Ishikawa (cell line): ENCODE data around the gene MTUS2.

ENCODE experiments used
- CEBPB ChIP-seq: IDR thresholded peaks from 2 replicates; pipeline ENCODE4 v1.6.1; 2012
- EGR1 ChIP-seq: IDR thresholded peaks from 2 replicates; pipeline ENCODE4 v1.6.1; 2012
- EP300 ChIP-seq: IDR thresholded peaks from 2 replicates; pipeline ENCODE4 v1.6.1; 2012; ENCODE audit warnings: borderline replicate concordance
- FOXM1 ChIP-seq: IDR thresholded peaks from 2 replicates; pipeline ENCODE4 v1.6.1; 2012; ENCODE audit warnings: low read depth, borderline replicate concordance
- MAX ChIP-seq: IDR thresholded peaks from 2 replicates; pipeline ENCODE4 v1.6.1; 2012
- NFIC ChIP-seq: IDR thresholded peaks from 2 replicates; pipeline ENCODE4 v1.6.1; 2012
- REST ChIP-seq: IDR thresholded peaks from 2 replicates; pipeline ENCODE4 v1.6.1; 2012; ENCODE audit warnings: low read depth, mild to moderate bottlenecking
- TAF1 ChIP-seq: IDR thresholded peaks from 2 replicates; pipeline ENCODE4 v1.6.1; 2012; ENCODE audit warnings: low read depth, mild to moderate bottlenecking
- TCF12 ChIP-seq: IDR thresholded peaks from 2 replicates; pipeline ENCODE4 v1.6.1; 2012; ENCODE audit warnings: low read depth
- TEAD4 ChIP-seq: IDR thresholded peaks from 2 replicates; pipeline ENCODE4 v1.6.1; 2012
- USF1 ChIP-seq: IDR thresholded peaks from 2 replicates; pipeline ENCODE4 v1.6.1; 2012
- YY1 ChIP-seq: IDR thresholded peaks from 2 replicates; pipeline ENCODE4 v1.6.1; 2012; ENCODE audit warnings: low read depth
- ZBTB7A ChIP-seq: IDR thresholded peaks from 2 replicates; pipeline ENCODE4 v1.6.1; 2012; ENCODE audit warnings: low read depth

GRCh38 chr13:28822151-28822550, 2.0 kb downstream of the MTUS2 start:
- no peak for TF ChIP-seq FOXM1
- TF ChIP-seq YY1: no peak
- TF ChIP-seq REST: no peak
- TF ChIP-seq MAX: no peak
- TF ChIP-seq EP300: no peak
- TF ChIP-seq ZBTB7A: no peak
- TF ChIP-seq NFIC: no peak
- TF ChIP-seq TAF1: no peak
- TF ChIP-seq TCF12: no peak
- TF ChIP-seq USF1: no peak
- no peak for TF ChIP-seq EGR1
- TF ChIP-seq CEBPB: no peak
- TF ChIP-seq TEAD4: no peak
